ENCODE results near the gene ECI1.
"Not testable (repeated sequence)": the region's sequence is repeated elsewhere in the genome, so short reads cannot be mapped to it uniquely, and the experiment has no call there.

ECI1 gene

DNA sequence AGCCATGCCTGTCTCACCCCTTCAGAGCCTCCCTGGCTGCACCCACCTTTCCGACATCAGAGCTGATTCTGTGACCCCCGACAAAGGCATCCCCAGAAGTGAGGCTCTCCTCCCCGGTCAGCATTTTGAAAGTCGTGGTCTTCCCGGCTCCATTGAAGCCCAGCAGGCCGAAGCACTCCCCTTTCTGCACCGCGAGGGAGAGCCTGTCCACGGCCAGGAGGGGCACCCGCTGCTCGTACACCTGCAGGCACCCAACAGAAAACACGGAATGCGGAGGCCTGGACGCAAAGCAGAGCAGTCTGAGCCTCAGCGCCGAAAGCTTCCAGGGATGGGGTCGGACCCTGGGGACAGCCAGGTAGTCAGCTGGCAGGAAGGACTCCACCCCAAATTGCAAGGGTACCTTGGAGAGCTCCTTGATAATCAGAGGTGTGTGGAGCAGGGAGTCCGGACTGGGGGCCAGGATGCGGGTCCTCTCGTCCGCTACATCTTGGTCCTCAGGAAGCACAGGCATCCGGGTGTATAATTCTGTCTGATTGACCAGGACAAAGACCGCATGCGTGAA, 29.7 kb upstream of the ECI1 start:
- in situ Hi-C loops (cut with MboI; ENCODE audit: low sequenced_read_pairs) = no loop called here

DNA sequence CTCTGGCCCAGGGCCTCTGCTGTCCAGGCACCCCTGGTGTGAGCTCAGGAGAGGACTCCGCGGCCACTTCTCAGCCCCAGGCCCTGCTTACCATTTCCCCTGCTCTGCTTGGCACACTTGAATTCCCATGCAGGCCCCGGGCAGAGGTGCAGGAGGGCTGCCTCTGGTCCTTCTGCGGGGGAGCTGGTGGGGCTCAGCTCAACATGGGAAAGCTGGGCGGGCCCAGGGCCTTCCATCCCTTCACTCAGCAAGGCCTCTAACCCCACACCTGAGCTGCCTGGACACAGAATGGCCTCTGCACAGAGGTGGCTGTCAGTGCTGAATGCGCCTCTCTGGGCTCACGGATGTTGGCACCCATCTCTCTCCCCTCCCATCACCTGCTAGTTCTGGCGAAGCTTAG, 29.1 kb upstream of the ECI1 start:
- in situ Hi-C loops (cut with MboI; ENCODE audit: low sequenced_read_pairs) = no loop called here

DNA sequence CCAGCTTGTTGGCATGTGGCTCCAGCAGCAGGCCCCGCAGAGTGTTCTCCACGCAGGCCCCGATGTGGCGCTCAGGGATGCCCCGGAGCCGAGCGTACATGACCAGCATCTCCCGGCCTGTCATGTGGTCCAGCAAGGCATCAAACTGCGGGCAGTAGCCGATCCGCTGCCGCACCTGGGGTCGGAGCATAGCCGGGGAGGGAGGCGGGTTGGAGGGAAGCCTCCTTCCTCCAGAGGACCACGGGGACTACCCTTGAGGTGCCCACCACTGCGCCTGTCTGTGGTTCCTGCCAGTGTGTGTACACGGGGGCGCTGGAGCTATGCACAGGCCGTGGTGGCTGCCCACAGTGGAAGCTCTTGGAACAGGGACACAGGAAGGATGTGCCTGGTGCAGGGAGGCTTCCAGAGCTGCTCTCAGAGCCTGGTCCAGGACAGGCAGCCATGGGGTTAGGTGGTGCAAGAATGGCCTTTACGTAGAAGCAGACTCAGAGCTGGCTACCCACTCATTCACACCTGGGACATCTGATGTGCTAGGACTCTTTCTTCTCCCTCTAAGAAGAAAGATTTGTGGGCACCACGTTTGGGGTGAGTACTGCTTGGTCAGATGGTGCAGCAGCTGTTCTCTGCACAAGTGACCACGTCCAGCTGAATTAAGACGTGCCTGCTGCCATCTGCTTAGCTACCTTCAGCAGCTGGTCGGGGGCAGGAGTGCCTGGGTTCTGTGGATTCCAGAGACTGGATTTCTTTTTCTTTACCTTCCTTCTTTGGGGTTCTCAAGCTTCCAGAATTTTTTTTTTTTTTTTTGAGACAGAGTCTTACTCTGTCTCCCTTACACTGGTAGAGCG, 27.8 kb upstream of the ECI1 start:
- in situ Hi-C loops (cut with MboI; ENCODE audit: low sequenced_read_pairs) = no loop called here

DNA sequence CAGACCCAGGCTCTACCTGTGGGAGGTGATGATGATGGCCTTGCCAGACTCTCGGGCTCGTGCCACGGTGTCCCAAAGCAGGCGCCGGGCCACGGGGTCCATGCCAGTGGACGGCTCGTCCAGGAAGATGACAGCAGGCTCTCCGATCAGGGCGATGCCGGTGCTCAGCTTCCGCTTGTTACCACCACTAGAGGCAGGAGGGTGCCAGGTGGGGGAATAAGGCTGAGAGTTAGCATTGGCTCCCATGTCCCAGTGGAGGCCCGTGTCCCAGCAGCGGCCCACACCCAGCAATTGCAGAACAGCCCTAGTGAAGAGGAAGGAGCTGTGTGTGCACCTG, 26.9 kb upstream of the ECI1 start:
- in situ Hi-C loops (cut with MboI; ENCODE audit: low sequenced_read_pairs) = no loop called here

DNA sequence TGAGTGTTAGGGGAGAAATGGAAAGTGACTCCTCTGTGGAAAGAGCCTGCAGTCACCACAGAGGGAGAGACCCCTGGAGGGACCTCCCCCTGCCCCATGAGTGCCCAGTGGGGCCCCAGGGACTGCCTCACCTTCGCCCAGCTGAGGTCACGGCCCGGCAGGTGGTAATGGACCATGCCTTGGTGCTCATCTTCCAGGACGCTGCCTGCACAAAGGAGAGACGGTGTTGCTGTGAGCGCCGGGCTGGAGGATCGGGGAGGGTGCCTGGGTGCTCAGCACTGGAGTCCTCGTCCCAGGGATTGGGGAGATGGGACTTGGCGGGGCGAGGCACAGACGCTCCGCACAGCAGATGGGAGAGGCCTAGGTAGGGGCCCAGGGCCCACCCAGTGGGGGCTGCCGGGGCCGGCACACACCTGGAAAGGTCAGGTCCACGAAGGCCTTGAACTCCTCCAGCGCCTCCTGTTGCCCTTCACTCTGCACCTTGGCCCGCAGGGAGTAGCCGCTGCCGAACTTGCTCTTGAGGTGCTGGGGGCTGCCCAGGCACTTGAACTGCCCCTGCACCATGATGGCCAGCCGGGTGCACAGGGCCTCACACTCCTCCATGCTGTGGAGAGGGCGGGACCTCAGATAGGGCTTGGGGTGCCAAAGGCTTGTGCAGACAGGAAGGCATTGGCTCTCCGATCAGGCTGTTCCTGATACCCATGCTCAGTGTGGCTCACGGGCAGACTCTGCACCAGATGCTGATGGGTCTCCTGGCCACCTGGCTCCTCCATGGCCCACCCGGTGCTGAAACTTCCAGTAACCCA, 26.3 kb upstream of the ECI1 start:
- in situ Hi-C loops (cut with MboI; ENCODE audit: low sequenced_read_pairs) = no loop called here

DNA sequence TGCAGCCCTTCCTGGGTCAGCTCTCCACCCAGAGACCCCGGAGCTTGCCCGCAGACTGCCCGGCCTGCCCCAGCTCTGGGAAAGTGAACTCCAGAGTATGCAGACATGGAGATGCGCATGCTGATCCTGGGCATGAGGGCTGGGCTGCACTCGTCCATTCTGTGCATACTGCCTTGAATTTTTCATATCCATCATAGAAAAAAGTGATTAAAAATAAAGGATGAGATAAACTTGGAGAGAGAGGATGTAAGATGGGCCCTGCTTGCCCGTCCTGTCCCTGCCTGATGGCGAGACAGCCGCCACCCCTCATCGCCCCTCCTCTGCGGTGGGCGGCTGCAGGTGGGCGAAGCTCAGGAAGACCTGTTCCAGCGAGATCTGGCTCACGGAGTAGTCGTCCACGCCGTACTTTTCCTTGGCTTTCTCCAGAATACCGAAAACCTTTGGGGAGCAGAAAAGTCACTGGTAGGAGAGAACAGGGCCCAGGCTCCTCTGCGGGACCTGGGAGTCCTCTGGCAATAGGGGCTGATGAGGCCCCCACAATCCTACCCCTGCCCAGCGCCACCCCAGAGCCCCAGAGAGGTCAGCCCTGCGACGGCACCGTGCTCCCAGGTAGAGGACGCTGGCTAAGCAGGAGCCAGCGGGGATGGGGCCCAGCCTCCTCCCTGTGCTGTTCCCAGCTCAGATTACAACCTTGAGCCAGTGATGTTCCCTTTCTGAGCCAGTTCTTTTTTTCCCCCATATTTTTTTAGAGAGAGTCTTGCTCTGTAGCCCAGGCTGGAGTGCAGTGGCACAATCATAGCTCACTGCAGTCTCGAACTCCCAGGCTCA, 25.2 kb upstream of the ECI1 start:
- in situ Hi-C loops (cut with MboI; ENCODE audit: low sequenced_read_pairs) = no loop called here

DNA sequence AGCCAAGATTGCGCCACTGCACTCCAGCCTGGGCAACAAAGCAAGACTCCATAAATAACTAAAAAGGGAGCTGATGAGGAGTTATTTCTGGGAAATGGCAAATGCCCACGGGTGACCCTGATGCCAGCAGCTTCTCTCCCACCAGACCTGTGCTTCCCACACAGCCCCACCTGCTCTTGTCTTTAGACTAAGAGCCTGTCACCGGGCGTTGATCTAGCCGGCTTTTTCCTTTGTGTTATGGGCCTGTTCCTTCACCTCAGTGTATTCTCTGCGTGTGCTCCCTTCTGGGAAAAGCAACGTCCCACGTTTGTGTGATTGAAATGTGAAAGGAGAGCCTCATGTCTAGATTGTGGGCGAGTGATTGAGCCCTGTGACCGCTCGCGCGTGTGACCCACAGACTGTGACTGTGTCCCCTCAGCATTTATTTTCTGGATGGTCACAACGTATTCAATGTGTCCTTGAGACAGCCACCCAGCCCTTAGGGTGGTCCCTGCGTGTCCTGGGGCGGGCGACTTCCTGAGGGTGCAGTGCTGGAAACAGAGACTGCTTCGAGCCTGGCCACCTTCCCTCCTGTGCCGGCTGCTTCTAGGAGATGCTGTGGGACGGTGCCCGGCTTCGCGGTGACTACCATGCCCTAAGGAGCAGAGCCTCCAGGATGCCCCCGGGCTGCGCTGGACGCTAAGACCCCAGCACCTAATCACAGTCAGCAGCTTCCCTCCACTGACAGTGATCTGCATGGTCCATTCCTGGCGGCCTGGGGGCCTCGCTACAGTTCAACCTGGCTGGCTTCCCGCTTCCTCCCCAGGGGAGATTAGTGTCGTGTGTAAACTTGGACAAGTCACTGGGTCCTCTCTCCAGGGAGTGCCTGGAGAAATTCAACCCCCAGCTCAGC, 24.3 kb upstream of the ECI1 start:
- in situ Hi-C loops (cut with MboI; ENCODE audit: low sequenced_read_pairs) = no loop called here

DNA sequence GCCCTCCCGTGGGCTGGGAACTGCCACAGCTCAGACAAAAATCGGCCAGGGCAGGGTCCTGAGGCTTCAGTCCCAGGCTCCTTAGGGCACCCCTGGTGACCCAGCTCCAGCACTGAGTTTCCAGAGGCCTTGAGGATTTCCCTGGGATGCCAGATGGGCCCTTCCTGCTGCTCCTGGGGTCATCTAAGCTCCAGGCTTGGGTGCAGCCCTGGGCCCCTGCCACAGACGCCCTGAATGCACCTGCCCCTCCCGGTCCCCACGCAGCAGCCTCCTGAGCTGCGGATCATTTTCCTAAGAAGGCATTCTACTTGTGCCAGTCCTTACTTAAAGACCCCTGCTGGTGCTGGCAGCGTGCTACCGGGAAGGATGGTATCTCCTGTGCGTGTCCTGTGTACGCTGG, 22.5 kb upstream of the ECI1 start:
- in situ Hi-C loops (cut with MboI; ENCODE audit: low sequenced_read_pairs) = no loop called here

DNA sequence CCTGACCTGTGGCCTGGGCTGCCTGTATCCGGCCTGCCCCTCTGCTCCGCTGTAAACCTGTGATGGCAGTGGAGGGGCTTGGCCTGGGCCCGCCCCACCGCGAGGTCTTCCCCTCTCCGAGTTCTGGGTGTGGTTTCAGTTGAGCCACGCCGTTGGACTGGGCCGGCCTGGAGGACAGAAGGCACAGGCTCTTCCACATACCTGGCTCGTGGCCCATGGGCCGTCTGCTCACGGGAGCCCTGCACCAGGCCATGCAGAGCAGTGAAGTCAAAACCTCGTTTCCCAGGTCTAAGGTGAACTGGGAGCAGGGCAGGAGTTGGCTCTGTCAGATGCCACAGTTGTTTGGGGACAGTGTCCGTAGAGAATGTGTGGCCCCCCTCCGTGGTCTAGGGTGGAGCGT, 22.1 kb upstream of the ECI1 start:
- in situ Hi-C loops (cut with MboI; ENCODE audit: low sequenced_read_pairs) = no loop called here

DNA sequence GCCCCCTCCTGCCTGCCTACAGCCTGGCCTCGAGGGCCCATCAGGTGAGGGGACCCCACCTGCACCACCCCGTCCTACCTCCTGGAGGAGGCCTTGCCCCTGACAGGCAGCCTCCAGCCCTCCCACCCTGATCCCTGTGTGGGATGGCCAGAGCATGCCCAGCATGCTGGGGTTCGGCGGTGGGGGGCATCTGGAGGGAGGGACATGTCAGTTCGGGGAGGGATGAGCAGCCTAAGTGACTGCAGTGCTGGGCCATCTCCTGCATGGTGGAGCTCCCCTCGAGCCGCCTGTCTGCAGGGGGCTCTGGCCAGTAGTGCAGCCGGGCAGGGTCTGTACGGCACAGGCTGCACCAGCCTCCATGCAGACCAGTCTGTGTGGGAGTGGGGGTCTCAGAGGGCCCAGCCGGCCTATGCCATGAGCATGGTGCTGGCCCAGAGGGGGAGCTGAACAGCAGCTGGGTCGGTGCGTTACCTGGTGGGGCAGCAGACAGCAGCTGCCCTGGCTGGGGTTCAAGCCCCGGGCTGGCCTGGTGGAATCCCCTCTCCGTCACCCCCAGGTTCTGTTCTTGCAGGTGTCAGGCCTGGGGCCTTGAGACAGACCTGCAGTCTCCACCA, 20.6 kb upstream of the ECI1 start:
- in situ Hi-C loops (cut with MboI; ENCODE audit: low sequenced_read_pairs) = no loop called here

DNA sequence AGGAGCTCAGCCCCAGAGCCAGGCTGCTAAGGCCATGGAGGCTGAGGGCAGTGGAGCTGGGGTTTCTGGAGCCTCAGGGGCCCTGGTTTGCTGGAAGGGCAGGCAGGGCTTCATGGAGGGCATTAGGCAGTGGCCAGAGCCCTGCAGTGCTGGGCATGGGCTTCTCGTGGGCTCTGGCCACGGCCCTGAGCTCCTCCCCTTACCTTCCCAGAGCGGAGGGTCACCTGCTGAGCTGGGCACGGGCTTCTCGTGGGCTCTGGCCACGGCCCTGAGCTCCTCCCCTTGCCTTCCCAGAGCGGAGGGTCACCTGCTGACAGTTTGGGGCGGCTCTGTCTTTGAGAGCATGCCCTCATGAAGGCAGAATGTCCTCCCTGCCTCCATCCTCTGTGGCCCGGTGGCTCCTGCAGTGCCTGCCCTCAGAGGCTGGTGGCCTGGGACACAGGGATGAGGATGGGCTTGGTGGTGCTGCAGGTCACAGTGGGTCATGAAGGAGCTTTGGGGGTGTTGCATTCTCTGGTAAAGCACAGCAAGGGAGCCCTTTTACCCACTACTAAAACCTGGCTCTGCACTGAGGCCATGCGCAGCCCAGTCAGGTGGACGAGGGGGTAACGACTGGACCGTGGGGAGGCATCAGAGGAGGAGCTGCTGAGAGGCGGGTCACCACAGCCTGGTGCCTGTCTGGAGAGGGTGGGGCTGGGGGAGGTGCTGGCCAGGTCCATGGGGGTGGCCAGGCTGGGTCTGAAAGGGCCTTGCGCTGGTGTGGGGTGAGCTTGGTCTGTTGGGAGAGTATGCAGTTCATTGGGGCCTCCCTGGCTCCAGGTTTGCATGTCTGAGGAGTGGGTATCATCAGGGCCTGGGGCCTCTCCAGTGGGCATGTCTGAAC, 19.4 kb upstream of the ECI1 start:
- in situ Hi-C loops (cut with MboI; ENCODE audit: low sequenced_read_pairs) = no loop called here

DNA sequence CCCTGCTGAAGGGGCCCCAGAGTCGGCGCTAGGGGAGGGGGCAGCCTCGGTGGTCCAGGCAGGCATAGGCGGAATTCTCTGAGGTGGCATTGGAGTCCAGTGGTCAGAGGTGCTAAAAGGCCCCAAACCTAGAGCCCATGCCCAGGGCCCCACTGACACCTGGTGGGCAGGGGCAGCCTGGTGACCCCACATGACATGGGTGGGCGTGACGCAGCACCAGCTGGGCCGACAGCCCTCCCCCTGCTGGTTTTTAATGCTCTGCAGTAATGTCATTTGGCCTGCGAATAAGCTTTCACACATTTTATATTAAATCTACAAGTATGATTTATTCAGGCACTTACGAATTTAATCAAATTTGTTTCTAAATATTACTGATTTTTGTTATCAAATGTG, 18.7 kb upstream of the ECI1 start:
- in situ Hi-C loops (cut with MboI; ENCODE audit: low sequenced_read_pairs) = no loop called here

DNA sequence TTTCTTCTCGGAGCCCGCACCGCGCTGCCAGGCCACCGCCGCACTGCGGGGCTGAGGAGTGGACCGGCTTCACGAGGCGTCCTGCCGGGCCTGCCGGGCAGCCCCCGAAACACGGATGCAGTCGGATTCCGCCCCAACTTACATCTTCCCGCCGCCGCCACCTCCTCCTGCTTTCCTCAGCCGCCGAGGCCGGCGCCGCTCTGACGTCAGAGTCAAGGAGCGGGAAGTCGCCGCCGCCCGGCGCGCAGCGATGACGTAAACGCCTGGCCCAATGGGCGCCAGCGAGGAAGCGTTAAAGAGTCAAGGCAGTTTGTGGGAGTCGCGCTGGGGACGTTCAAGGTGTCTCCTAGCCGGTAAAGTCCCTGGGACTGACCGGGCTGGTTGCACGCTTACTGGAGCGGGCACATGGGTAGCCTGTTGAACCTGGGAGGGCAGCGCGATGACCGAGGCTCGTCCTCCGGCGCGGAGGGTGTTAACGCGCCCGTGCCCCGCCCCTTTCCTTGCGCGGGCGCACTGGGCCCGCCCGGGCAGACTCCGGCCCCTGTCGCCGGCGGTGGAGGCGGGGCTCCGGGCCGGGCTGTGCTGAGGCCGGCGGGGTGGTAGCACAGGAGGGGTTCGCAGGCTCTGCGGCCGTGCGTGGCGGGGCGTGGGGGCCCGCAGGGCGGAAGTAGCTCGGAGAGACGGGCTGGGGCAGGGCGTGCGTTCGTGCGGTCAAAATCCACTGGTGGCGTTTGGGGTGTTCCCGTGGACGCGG, 16.7 kb upstream of the ECI1 start, which contains the start of gene RNPS1:
Gene RNPS1 (minus strand): TSS at position 214 of the 754 bp plus-strand sequence. CDS start 3,483 bp downstream, outside the sequence.
- in situ Hi-C loops (cut with MboI; ENCODE audit: low sequenced_read_pairs) = no loop called here

DNA sequence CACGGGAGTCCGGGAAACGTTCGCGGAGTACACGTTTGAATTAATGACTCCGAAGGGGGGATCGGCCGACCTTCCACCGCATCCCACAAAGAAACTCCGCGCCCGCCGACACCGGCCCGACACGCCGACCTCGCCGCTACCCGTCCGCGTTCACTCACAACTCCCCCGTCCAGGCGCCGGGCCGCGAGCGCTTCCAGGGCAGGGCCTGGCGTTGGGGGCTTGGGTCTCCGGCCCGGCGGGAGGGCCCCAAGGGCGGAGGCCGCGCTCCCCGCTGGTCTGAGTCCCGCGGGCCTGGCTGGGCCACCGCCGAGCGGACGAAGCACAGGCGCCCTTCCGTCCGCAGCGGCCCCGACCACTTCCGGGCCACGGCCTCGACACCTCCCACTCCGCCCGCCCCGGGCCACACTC, 16.1 kb upstream of the ECI1 start:
- in situ Hi-C loops (cut with MboI; ENCODE audit: low sequenced_read_pairs) = not testable (repeated sequence)

DNA sequence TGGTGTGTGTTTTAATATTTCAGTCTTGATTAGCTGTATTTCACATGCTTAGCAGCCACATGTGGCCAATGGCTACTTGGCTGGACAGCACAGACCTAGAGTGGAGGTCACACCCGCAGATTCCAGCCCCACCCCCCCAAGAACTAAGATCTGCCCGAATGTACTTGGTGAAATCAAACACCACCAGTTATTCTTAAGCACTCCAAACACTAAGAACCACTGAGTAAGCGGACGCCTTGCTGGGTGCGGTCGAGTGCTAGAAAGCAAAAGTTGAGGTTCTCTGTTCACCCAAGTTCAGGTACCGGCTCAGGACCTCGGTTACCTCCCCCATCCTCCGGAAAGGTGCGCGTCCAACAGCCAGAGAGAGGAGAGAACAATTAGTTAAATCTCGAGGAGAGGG, 15.5 kb upstream of the ECI1 start:
- in situ Hi-C loops (cut with MboI; ENCODE audit: low sequenced_read_pairs) = not testable (repeated sequence)

DNA sequence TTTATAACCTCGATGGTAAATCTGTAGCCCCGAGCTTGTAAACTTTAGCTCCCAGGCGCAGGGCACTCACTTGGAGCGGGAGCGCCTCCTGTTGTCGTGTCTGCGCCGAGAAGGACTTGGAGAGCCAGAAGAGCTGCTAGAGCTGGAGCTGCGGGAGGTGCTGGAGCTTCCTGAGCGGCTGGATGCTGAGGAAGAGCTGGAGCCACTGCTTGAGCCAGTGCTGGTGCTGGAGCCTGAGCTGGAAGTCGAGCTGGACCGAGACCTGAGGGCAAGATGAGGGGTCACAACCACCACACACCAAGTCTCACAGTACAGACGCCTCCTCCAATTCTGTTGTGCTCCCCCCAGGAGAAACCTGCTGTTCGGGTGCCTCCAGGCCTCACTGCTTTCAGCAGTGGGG, 11.6 kb upstream of the ECI1 start:
- in situ Hi-C loops (cut with MboI; ENCODE audit: low sequenced_read_pairs) = not testable (repeated sequence)

DNA sequence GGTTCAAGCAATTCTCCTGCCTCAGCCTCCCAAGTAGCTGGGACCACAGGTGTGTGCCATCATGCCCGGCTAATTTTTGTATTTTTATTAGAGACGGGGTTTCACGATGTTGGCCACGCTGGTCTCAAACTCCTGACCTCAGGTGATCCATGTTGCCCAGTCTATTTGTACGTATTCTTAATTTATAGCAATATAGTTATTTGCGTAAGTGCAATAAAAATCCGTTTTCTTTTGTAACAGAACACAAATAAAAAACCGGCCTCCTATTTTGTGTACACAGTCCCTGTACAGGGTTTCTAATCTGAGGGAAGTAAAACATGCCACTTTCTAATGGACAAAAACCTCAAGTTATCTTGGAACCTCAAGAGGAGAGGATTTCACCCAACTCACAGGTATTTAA, 8.9 kb upstream of the ECI1 start:
- in situ Hi-C loops (cut with MboI; ENCODE audit: low sequenced_read_pairs) = no loop called here

DNA sequence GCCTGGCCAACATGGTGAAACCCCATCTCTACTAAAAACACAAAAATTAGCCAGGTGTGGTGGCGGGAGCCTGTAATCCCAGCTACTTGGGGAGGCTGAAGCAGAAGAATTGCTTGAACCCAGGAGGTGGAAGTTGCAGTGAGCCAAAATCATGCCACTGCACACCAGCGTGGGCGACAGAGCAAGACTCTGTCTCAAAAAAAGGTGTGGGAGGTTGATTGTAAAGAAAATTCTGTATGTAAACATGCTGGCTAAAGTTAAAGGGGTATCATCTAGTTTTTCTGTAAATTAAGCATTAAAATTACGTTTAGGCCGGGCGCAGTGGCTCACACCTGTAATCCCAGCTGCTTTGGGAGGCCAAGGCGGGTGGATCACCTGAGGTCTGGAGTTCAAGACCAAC, 7.1 kb upstream of the ECI1 start:
- in situ Hi-C loops (cut with MboI; ENCODE audit: low sequenced_read_pairs) = not testable (repeated sequence)

Measured in HL-60/S4 treated with phorbol 12-myristate 13-acetate at 8.2 ng/mL for 4 days and 3 days (cell line).